GM19397 (cell line): Measurements from ENCODE around the gene DCLK2.

ENCODE experiments used
- ATAC-seq: cut with Tn5 transposase; IDR thresholded peaks from one replicate; pipeline ENCODE4 v1.9.1; 2021; ENCODE audit warnings: mild to moderate bottlenecking, moderate library complexity; ENCODE audit not compliant: unreplicated experiment

DCLK2 gene

DNA sequence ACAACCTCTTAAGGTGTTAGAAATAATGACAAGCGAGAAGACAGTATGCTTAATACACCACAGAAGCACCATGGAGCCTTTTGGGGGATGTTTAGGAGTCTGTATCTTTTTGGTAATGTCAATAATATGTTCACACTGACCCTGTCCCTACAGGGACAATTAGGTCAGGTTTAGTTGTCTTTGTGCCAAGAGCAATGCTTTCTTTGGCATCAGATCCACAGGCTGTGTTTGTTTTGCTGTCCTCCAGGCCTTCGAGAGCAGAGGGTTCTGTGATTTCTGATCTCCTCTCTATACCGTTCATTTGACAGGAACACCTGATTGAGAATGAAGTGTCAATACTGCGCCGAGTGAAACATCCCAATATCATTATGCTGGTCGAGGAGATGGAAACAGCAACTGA lies 153.8 kb downstream of the DCLK2 start:
- ATAC-seq: no peak

DNA sequence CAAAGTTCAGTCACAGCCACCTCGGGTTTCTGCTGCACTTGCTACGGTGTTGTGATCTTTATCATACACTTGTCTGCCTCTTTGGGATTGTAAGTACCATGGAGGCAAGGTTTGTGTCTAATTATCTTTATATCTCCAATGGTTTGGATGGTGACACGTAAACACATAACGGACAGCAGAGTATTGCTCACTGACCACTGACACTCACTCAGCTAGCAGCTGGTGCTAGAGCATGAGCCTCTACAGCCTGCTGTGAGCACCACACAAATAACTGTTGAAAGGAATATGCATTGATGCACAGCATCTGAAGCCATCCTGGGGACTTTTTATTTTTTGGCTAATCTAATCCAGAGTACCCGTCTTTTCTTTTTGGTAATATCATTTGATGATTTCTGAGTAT lies 156.0 kb downstream of the DCLK2 start:
- no peak for ATAC-seq

DNA sequence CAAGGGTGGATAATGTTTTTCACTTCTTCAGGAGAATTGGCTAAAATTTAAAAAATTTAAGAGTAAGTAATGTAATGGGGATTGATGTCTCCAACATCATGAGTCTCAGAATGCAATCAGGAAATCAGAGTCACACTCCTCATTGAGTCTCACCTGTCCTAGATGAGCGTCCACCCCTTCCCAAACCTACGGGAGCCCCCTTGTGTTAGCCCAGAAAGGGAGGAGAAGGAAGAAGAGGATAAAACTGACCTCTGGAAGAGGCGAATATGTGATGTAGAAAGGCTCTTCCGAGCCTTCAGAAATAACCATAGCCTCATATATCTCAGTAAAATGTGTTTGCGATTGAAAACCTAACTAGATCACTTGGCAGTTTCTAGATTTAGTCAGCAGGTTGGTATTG lies 157.1 kb downstream of the DCLK2 start:
- ATAC-seq: no peak

DNA sequence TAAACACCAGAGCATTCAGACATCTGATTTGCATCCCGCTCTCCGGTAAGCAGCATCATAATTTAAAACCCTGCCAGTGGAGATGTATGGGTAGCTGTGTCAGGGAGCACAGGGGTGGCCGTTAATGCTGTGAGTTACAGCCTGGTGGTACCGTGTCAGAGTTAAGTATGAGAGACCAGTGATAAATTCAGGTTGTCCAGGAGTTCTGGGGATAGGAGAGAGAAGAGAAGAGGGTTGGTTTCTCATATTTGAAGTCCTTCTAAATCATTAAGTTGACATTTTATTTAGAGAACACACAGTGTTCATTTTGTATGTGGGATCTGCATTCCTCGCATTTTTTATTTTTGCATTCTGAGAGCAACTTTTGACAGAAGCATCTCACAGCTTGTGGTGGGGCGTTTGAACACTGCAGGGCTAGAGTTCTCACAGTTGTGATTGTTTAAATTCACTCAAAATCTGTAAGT lies 157.6 kb downstream of the DCLK2 start:
- no peak for ATAC-seq

DNA sequence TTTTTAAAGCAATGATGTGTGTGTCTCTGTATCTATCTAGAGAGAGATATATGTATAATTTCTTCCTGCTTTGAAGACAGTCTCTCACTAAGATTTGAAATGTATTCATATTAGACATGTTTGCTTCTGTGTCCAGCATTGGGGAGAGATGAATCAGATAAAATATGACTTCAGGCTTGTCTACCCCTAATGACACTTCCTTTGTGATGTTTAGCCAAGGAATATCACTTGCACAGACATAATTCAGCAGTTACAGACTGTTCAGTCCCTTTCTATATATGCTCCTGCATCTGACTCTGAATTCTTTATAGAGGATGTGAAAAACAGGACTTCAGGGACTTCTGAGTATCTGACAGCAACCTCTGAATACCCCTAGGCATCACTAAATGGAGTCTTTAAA lies 158.4 kb downstream of the DCLK2 start:
- no peak for ATAC-seq

DNA sequence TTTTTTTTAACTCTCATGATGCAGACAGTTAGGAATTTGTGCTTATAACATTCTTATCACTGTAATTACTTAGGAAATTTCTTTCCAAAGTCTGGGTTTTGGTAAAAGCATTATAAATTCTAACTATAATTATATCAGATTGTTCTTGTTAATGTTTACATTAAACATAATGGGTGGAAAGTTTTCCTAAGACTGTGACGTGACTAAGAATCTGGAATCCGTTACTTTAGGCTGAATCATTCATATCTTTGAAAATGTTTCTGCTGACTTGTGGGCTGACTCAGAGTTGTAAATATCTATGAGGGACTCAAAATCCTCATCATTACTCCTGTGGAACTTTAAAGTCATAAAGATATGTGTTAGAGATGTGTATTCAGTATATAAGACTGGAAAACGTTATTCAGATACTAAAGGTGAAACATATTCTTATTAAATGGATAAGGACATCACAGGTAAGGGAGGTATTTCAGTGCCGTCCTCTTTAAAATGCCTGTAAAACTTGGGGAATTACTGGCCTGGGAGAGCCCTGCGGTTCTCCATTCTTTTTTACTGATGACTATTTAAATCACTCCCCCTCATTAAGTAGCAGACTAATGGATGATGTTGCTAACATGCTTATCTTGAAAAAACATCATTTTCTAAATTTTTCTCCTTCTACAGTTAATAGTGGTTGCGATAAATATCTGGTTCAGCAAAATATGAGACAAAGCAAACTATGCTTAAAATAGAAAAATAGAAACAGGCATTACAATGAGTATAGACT lies 159.0 kb downstream of the DCLK2 start:
- no peak for ATAC-seq

DNA sequence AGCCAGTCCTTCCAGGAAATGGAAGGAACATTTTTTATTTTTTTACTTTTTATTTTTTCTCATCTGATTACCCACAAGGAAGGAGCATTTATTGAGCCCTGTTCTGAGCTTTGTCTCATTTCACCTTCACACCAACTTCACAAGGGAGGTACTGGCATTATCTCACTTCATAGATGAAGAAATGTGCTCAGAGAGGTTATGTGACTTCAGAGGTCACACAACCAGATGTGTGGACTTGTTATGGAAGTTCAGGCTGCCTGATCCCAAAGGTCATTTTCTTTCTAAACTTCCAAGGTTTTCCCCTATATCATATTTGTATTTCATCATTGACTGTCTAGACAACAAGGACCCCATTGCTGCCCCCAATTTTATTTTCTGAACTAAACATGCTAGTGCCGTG lies 160.3 kb downstream of the DCLK2 start:
- no peak for ATAC-seq

DNA sequence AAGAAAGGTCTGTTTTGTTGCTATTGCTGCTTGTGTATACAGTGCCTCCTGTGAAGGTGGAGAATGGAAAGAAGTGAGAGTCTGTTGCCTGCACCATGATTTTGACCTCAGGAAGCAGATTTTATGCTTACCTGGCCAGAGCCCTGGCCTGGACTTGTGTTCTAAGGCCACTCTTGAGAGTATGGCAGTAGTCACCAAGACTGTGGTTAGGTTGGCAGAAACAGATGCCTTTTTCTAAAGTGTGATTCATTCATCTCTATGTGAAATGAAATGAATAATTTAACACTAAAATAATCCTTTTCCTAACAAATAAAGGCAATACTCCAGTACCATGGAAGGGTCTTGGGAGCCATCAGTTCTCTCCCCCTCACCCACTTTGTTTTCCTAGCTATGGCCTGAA lies 161.8 kb downstream of the DCLK2 start:
- no peak for ATAC-seq

DNA sequence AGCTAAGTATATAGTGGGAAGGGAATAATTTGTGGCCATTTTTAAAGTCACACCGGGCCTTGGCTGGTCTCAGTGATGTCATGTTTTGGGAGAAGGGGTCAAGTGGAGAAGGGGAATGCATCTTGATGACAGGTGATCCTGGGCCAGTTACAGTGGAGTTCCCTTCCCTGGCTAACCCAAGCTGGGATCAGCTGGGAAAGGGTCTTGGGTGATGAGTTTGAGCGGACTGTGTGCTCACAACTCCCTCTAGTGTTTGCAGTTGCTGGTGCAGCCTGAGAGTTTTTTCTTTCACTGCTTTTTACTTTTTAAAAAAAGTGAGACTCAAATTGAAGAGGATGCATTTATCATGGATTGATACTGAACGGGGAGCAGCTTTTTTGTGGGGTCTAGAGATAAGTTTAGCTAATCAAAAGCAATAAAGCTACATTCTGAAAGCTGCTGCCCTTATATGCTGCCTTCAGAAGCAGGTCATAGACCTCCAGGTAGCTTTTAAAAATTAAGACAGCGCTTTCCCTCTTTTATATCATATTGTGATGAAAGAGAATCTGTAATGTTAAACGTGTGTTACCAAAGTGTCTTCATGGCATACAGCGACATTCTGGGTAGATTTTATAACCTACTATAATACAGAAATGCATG lies 164.7 kb downstream of the DCLK2 start:
- ATAC-seq: no peak

DNA sequence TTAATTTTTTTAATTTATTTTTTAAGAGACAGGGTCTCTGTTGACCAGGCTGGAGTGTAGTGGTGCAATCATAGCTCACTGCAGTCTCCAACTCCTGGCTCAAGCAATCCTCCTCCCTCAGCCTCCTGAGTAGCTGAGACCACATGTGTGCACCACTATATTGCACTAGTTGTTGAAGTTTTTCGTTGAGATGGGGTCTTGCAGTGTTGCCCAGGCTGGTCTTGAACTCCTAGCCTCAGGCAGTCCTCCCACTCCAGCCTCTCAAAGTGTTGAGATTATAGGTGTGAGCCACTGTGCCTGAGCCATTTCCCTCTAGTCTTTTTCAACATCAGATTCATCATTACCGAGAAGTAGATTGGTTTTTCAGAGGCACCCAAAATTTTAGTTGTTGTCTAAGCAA lies 165.7 kb downstream of the DCLK2 start:
- no peak for ATAC-seq

DNA sequence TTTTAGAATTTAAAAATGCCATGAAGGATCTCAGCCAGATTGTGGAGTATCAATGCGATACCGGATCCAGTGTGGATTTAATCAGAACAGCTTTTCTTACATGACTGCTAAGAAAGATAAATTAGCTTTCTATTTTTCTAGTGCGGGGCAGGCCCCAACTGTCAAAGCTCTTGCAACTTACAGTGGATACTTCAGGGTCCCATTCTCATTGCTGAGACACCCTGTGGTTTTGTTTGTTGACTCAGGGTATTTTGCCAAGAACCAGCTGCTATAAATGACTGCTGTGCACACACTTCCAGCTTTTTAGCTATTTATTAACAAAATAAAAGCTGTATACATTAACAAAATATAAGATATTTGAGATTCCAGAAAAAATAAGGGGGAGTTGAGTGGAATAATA lies 166.4 kb downstream of the DCLK2 start:
- no peak for ATAC-seq

DNA sequence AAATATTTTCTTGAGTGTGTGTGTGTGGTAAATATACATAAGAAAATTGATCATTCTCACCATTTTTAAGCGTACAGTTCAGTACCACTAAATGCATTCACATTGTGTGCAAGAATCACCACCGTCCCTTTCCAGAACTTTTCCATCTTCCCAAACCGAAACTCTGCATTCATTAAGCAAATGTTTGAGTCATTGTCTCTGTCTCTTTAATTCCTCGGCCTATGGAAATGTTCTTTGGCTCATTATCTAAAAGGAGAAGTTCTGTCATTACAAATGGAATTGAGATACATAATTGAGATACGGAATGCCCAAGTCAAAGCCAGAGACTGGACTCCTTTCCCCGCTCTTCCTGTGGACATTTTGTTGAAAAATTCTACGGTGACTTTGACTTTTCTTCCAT lies 168.9 kb downstream of the DCLK2 start:
- ATAC-seq: no peak

DNA sequence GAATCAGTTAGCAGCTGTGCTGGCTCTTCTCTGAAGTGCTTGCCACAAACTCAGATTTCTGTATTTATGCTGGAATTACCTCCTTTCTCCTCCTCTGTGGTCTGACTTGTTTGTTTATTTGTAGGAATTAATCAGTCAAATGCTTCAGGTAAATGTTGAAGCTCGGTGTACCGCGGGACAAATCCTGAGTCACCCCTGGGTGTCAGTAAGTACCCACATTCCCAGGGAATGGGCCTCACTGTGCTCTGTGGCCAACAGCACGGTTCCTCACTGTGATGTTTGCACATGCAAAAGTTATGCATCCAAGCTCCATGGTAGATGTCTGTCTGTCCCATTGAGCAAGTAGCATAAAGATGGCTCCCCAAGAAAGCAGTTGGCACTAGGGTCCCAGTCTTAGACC lies 169.9 kb downstream of the DCLK2 start:
- ATAC-seq: no peak

DNA sequence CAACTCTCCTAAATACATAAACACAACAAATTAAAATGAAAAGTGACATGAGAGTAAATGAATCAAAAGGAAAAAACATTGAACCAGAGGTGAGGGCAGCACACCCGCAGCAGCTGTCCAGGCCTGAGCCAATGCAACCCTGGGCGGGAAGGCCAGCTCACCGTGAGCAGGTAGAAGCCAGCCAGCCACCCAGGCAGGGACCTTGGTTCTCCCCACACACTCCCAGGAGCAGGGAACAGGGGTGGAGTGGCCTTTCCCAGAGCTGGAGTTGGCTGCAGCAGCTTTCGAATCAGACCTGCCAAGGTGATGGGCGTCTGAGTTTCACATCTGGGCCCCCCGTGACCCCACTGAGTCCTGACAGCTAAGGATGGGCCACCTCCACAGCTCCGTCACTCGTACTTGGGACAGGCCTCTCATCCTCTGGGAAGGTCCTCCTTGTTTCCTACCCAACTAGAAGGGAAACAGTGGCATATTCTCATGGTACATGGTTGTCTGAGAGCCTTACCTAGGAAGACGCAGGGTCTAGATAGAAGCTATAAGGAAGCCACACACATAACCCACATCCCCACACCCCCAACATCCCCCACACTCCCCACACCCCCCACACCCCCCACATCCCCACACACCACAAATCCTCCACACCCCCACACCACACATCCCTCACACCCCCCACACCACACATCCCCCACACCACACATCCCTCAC lies 172.2 kb downstream of the DCLK2 start:
- no peak for ATAC-seq

DNA sequence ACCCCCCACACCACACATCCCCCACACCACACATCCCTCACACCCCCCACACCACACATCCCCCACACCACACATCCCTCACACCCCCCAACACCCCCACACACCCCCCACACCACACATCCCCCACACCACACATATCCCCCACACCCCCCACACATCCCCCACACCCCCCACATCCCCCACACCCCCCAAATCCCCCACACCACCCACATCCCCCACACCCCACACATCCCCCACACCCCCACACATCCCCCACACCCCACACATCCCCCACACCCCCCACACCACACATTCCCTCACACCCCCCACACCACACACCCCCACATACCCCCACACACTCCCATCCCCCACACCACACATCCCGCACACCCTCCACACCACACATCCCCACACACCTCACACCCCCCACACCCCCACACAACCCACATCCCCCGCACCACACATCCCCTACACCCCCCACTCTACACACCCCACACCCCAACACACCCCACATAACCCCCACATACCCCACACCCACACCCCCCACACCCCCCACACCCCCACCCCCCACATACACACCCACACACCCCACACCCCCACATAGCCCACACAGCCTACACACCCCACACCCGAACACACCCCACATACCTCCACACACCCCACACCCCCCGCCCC lies 172.9 kb downstream of the DCLK2 start:
- no peak for ATAC-seq

DNA sequence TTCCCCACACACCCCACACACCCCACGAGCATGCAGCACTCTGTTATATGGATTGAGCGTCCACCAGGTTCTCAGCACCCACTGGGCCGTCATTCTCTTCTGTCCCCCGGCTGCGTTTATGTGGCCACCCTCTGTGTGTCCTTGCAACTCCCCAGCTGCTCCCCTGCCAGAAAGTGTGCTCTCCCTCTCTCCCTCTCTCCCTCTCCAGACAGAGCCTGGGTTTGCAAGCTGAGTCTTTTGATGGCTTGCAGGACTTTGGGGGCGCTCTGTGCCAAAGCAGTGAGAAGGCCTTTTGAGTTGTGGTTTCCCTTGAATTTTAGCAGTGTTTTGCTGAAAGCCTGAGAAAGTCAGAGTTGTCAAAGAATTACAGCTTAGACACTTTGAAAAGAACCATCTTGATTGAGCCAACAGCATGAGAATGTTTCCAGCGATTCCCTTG lies 173.5 kb downstream of the DCLK2 start:
- ATAC-seq: no peak

DNA sequence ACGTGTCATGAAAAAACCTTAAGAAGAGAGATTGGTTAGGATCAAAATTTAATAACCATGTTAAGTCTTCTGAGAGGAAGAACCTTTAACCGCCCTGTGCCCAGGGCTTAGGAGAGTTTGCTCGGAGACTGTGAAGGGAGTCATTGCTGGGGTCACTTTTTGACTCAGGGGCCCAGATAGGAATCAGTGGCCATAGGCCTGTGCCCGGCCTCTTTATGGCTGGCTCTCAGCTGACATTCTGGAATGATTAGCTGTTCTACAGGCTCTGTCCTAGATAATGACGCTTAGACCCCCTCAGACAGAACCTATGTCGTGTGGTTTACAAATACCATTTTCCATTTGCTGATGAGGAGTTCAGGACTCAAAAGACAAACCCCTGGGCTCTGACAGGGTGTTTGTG lies 174.1 kb downstream of the DCLK2 start:
- no peak for ATAC-seq

DNA sequence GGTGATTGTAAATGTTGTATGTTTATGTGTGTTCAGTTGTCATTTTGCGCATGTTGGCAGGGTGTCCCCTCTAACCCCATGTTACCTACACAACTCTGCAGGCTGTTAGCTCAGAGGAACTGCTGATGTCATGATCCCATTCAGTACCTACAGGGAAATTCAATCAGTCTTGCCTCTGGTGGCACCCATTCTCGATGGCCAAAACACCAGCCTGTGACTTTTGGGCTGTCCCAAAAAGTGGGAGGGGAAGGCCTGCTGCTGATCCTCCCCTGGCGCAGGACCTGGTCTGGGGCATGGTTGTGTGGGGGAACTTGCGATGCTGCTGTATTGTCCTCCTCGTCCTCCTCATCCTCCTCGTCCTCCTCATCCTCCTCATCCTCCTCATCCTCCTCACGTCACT lies 174.5 kb downstream of the DCLK2 start:
- ATAC-seq: no peak

DNA sequence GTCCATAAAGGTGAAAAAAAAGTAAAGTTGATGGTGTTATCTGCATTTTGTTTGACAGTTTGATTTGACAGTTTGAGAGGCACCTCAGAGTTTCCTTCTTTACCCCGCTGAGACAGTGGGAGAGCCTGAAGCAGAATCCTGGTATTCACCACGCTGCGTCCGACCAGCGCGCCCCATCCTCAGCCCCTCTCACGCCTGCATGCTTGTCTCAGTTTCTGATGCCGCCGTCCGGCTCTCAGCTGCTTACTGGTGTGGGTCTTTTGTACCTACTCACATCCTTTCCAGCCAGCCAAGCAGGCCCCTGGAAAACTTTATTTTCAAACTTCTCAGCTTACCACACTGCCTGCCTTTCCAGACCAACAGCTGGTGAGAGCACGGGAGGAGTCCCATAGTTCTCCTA lies 175.2 kb downstream of the DCLK2 start:
- no peak for ATAC-seq

DNA sequence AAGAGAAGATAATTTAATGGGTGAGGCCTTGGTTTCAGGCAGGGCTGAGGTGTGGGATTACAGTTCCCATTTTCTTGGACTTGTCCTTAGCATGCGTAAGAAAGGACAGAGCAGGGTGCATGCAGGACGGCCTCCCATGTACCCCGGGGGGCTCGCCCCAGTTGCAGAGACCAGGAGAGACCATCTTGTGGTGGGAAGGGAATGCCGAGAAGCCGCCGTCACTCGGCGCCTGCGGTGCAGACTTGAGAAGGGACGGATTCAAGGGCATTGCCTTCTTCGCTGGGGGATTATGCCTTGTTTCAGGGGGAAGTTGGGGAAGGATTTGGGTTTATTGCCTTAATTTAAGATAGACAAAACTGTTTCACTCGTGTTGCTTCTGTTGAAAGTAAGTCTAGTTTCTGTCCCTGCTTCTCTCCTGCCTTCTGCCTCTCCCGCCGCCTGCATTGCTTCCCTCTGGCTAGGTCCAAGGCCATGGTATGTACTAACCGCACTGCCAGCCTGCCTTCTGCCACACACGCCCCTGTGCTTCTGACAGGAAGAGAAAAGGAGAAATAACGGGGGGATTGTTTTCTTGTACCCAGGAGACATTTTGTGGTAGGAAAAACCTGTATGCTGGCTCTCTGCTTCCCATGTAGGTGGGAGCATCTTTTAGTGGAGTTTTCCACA lies 175.9 kb downstream of the DCLK2 start:
- no peak for ATAC-seq

DNA sequence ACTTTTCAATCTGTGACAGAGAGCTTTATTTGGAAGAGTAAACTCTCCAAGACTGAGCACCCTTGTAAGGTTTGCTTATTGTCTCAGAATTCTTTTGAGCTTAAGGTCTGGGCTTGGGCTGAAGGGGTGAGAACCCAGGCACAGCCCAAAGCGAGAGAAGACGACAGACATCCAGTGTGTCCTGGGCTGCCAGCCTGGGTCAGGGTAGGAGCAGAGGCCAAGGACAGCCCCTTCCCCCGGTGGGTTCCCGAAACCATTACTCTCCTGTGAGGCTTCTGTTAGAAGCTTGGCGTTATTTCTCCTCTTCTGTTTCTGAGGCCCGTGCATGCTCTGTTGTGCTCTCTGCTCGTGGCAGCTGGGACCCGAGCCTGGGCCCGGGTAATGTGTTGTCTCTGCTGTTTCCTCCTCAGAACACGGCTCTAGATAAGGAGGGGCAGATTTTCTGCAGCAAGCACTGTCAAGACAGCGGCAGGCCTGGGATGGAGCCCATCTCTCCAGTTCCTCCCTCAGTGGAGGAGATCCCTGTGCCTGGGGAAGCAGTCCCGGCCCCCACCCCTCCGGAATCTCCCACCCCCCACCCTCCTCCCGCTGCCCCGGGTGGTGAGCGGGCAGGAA lies 177.5 kb downstream of the DCLK2 start:
- no peak for ATAC-seq
